NOMO-1 treated with dmso at 0.1 percent for 144 hours (cell line): ENCODE results near the gene SFSWAP.
A peak's percentile ranks its signal among the peaks of the same experiment; 100 is the strongest.
"Not testable (repeated sequence)": the region's sequence is repeated elsewhere in the genome, so short reads cannot be mapped to it uniquely, and the experiment has no call there.

ENCODE experiments used
- DNase-seq: peaks from one replicate; lab custom pipeline; 2025; ENCODE audit not compliant: unreplicated experiment; lab: John Stamatoyannopoulos, UW

Gene SFSWAP

DNA sequence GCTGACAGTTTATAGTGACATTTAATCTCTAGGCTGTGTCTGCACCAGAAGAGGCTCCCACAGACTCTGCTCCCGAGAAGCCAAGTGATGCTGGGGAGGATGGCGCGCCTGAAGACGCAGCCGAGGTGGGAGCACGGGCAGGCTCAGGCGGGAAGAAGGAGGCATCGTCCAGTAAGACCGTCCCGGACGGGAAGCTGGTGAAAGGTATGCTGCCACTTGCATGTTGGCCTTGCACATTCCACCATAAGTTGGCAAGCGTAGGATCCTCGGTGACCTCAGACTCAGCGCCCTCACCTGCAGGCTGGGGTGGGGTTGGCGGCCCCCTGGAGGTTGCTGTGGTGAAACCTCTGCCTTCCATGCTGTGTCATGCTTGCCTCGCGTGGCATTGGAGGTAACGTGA is 45.6 kb downstream of the SFSWAP start:
- DNase-seq: no peak

DNA sequence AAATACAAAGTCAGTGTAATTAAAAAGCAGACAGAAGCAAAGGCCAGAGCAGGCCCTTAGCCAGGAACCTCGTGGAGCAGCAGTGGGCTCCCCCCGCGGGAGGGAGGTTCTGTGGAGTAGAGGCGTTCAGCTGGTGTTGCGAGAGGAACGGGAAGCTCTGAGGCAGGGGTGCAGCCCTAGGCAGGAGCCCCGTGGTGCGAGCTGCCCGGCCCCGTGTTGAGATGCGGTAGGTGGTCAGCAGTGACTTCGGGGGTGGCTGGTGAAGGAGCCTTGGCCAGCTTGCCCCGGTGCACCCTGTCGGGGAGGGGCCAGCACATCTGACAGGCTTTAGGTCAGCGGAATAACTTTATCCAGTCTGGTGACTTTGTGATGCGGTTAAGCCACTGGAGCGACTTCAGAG is 46.2 kb downstream of the SFSWAP start:
- no peak for DNase-seq

GRCh38 chr12:131758016-131758739 is 47.3 kb downstream of the SFSWAP start:
- no peak for DNase-seq

DNA sequence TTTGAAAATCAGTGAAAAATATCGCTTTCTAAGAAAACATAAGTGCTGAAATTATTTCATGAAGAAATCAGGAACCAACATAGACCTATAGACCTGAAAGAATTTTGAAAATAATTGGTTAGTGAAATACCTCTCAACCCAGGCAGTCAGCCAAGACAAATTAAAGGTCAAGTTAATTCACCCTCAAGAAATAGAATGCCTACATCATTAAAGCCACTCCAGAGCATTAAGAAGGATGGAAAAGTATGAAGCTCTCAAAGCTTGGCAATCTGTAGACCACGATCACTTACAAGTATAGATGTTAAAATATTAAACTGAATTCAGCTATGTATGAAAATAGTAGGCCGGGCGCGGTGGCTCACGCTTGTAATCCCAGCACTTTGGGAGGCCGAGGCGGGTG is 48.3 kb downstream of the SFSWAP start:
- DNase-seq: no peak

GRCh38 chr12:131761638-131762037 is 50.7 kb downstream of the SFSWAP start:
- no peak for DNase-seq

DNA sequence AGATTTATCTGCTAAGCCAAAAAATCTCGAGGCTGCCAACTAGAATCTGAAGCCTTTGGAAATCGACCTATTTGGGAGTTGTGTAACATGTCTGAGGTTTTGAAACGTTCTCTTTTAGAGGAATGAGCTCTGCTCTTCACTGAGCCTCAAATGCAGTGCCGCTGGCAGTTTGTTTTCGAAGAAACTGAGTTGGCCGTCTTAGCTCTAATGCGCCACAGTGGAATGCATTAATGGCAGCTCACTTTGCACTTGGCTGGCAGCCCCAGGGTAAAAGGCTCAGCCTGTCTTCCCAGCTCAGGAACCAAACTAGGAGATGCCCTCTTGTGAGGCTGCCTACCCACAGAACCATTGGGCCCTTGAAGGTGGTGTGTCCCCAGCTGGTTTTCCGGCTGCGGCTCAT is 53.8 kb downstream of the SFSWAP start:
- no peak for DNase-seq

DNA sequence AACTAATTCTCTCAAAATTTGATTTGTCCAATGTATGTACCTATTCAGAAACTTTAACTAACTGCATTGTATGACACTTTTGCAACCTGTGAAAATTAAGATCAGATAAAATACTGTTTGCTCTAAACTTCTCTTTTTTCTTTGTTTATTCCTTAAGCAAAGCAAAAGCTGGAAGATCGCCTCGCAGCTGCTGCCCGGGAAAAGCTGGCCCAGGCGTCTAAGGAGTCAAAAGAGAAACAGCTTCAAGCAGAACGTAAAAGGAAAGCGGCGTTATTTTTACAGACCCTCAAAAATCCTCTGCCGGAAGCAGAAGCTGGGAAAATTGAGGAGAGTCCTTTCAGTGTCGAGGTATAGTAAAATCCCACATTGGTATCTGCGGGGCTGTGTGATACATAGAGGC is 55.1 kb downstream of the SFSWAP start:
- DNase-seq: no peak

- DNase-seq: no peak
These were observed 55.7 kb downstream of the SFSWAP start for GRCh38 chr12:131766382-131767107.

DNA sequence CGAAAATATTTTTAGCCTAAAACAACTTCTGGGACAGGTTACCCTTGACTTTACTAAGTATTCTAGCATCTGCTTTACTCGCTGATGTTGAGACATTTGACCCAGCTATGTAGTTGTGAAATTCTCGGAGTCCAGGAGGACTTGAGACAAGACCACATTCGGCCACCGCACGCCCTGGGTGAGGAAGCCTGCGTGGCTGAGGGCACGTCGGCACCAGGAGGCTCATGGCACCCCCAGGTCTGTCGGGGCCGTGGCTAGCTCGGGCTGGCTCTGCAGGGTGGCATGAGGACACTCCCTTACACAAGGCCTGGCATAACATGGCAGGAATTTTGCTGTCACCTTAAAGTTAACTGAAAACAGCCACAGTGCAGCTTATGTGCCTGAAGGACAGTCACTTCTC is 59.2 kb downstream of the SFSWAP start:
- no peak for DNase-seq

DNA sequence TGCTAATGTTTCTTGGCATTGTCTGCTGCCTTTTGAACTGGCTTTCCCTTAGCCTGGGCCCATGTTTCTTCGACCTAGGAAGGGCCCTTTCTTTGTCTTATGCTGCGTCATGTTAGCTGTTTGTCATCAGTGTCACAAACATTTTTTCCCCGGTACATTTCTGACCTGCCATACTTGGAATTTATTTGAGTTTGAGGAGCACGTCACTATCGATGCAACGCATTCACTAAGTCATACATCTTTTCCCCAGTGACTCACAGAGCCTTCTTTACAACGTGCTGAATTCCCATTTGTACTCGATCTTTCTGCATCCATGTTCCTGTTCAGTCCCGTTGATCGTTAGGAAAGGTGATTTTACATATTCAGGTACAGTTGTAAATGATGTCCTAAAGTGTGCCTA is 61.1 kb downstream of the SFSWAP start:
- no peak for DNase-seq

DNA sequence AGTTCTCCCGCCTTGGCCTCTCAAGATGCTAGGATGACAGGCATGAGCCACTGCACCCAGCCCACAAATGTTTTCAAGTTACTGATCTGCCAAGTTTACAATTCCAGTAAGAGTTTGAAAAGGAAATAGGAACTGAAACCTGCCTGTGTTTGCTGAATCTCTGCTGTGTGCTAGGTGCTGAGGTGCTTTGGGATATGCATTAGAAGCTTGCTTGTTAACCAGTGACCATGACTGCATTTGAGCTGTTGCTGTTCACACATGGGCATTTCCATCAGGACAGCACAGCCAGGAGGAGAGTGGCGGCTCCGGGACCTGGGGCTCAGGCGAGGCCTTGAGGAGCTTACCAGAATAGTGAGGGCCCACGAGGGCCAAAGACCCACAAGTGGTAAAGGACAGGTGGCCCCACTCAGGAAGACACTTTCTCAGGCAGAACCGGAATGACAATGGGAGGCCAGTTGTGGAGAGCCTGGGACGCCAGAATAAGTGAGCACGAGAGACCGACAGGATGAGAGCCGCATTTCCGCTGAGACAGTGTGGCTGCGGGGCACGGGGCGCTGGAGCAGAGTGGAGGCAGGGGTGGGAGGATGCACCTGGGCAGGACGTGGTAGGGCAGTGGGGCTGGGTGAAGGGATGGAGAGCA is 62.8 kb downstream of the SFSWAP start:
- no peak for DNase-seq

DNA sequence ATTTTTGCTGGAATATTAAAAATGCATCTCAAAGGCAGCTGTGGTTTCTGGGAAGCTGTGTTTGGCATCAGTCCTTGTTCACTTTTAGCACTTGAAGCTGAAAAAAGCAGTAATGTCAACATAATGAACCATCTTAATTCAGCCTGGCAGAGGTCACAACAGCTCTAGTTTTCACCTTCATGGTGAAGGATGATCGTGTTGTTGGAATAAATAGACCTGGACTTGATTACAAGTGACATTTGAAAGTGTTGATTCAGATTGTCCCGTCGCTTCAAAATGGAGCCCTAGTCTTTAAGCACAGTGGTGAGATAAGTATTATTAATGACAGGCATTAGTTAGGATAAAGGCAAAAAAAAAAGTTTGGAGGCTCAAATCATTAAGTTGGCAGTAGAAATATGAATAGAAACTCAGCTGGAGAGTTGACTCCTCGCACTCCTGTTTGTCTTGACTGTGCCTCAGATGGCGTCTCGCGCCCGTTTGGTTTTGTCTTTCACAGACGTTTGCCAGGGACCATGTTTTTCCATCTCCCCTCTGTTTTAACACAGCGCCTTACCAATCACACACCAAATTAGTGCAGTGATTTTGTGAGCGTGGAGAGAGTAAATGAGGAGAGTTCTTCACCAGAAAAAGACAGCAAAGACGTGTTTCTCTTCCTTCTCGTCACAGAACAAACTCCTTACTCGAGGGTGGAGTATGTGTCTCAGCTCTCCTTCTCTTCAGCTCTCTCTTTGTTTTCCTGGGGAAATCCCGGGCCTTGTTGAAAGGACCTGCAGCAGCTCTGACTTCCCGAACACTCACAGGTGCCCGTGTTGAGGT is 63.9 kb downstream of the SFSWAP start:
- DNase-seq: no peak

DNA sequence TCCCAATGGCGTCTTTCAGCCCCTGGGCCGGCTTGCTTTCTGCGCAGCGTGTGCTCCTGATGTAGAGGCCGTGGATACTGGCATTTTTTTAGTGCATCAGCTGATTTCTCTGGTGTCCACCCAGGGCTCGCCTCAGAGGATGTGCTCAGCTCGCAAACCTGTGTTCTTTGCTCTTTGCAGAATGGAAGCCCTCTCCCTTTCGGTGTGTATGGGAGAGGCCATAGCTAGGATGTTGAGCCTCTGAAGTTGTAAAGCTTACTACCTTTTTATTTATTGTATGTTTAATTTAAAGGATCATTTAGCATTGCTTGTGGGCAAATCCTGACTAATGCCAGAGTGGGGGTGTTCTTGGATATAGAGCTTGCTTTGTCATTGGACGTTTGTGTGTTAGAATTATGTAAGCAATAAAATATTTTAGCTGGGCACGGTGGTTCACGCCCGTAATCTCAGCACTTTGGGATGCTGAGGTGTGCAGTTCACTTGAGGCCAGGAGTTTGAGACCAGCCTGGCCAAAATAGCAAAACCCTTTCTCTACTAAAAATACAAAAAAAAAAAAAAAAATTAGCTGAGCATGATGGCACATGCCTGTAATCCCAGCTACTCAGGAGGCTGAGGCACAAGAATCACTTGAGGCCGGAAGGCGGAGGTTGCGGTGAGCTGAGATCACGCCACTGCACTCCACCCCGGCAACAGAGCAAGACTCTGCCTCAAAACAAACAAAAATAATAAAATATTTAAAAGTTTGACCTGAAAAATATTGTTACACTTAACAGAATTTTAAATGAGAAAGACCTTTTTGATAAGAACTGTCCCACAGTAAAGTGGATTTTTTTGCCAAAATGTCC is 64.7 kb downstream of the SFSWAP start:
- DNase-seq: no peak

DNA sequence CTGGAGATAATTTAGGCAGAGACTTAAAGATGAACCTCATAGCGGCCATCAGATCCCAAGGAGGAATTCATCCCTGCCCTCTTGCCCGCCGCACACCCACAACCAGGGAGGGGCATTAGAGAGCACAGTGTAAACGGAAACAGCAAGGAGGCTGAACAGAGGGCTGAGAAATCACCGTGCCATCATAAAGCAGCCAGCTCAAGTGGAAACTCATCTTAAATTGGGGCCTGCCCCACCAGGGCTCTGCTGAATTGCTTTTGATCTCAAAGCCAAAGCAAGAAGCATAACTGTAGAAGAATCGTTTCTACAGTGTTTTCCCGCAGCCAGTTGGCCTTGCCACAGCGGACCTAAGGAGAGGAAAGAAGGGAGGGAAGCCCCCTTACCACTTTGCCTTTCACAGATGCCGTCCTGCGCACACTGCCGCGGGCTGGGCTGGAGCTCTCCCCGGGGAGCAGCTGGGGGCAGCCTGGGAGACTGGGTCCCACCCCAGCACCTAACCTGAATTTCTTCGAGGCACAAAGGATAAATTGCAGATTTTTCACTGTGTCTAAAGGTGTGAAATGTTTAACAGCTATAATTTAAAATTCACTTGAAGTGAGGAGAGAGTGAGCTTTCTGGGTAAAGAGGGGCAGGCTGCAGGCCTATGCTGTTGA is 65.5 kb downstream of the SFSWAP start:
- DNase-seq: no peak

DNA sequence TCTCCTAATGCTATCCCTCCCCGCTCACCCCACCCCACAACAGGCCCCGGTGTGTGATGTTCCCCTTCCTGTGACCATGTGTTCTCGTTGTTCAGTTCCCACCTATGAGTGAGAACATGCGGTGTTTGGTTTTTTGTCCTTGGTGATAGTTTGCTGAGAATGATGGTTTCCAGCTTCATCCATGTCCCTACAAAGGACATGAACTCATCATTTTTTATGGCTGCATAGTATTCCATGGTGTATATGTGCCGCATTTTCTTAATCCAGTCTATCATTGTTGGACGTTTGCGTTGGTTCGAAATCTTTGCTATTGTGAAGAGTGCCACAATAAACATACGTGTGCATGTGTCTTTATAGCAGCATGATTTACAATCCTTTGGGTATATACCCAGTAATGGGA is 66.4 kb downstream of the SFSWAP start:
- DNase-seq: not testable (repeated sequence)

DNA sequence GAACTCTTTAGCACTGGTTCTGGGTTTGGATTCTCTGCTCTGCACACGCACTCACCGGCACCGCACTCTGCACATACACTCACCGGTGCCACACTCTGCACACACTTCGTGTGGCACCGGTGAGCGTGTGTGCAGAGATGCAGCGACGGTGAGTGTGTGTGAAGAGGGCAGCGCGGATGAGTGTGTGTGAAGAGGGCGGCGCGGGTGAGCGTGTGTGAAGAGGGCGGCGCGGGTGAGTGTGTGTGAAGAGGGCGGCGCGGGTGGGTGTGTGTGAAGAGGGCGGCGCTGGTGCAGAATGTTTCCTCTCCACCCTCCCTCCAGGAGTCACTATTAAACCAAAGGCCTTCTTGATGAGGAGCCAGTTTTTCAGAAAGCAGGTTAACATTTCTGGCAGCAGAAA is 68.1 kb downstream of the SFSWAP start:
- no peak for DNase-seq

- no peak for DNase-seq
These were observed 71.2 kb downstream of the SFSWAP start for GRCh38 chr12:131782061-131782460.

DNA sequence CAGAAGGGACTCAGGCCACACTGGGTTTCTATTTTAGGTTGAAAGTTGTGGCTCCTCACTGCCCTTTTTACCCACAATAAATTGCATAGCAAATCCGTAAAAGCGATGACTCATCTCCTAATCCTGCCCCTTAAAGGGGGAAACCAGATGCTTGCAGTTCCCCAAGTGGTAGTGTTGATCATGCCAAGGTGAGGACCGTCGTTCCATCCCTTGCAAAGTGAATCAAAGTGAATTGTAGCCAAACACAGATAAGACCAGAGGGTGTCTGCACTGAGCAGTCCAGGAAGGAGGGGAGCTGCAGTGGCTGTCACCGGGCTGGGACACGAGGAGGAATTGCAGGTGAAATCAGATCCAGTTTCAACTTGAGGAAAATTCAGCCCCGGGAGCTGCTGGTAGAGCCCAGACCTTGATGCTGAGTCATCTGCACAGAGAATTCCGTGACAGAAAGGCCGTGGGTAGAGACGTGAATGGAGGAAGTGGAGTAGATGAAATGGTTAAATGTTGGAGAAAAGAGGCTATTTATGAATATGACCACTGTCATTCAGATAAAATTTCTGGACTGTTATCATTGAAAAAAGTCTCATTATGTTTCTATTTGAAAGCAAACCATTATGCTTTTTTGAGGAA is 73.1 kb downstream of the SFSWAP start:
- peak; percentile 76 for DNase-seq

DNA sequence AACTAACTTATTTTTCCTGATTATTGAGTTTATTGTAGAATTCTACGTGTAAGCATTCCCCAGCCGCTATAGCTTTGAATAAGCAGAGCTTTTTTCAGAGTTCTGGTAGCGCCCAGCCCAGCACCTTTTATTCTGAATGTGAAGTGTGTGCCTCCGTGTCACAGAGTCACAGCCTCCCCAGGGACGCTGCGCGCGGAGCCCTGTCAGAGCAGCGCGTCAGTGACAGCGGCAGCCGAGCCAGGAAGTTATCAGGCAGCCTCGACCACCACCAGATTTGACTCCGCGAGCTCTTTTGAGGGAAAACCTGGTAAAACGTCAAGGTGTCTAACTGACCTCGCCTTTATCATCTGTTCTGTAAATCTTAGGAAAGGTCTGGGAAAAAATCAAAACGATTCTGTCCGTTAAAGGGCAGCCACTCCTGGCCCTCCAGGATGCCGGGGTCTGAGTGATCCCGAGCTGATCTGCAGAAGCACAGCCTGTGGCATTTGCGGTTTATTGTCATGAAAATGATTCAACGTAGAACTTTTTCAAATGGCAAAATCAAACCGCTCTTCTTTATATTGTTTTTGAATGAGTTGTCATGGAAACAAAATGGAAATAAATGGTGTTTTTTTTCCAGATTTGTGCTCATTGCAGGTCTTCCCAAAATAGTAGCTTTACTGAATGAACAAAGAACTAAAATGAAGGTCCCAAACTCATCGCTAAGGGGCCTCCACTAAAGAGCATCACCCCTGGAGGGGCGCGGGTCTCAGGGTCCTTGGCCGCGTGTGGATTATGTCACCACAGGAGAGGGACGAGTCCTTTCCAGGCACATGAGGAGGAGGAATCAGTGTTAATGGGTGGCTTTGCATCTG is 74.2 kb downstream of the SFSWAP start:
- DNase-seq: no peak
